GM10248 (cell line): Measurements from ENCODE around the gene MAGEB18.

Source experiments
- CTCF ChIA-PET: fragments of 300-600 bp; sonication (Branson Sonifier 250); formaldehyde crosslinking; extraction: SDS; loops from one replicate; lab custom pipeline; 2021; ENCODE audit warnings: antibody characterized with exemption; lab: Yijun Ruan, JAX
- POLR2A ChIA-PET: fragments of 350-650 bp; sonication (Branson Sonifier 250); formaldehyde crosslinking; extraction: SDS; loops from one replicate; lab custom pipeline; 2020; ENCODE audit warnings: antibody characterized with exemption; lab: Yijun Ruan, JAX
- DNase-seq: peaks from one replicate; pipeline ENCODE4 v3.0.0; 2012; ENCODE audit errors: extremely low spot score
- CTCF ChIP-seq: IDR thresholded peaks from 2 replicates; pipeline ENCODE4 v1.5.1; 2012; ENCODE audit warnings: mild to moderate bottlenecking, low read depth; ENCODE audit errors: extremely low read depth, missing control alignments, control extremely low read depth

MAGEB18 gene

GRCh38 chrX:26138274-26138673 lies at the start of gene MAGEB18:
Gene MAGEB18 (plus strand): TSS chrX:26138343. CDS start chrX:26138986, 643 bp downstream.
- no peak for TF ChIP-seq CTCF
- no peak for DNase-seq
- ChIA-PET POLR2A (no interaction called here), CTCF (no interaction called here)

GRCh38 chrX:26100421-26100920 lies 37.7 kb upstream of the MAGEB18 start:
- ChIA-PET CTCF (no interaction called here), POLR2A (no interaction called here)
- DNase-seq = no peak
- TF ChIP-seq CTCF = no peak

GRCh38 chrX:26109142-26109541 lies 29.0 kb upstream of the MAGEB18 start:
- POLR2A ChIA-PET = no interaction called here
- CTCF ChIA-PET = no interaction called here
- TF ChIP-seq CTCF = no peak
- DNase-seq = no peak

- DNase-seq = no peak
- no peak for TF ChIP-seq CTCF
- ChIA-PET POLR2A (no interaction called here), CTCF (no interaction called here)
These were observed 7.9 kb downstream of the MAGEB18 start for GRCh38 chrX:26146024-26146423.

GRCh38 chrX:26160301-26160700 lies 22.2 kb downstream of the MAGEB18 start, which contains the start of gene MAGEB6B:
Gene MAGEB6B (plus strand): TSS chrX:26160601. CDS start chrX:26160601, 0 bp downstream.
- no peak for DNase-seq
- CTCF ChIA-PET = no interaction called here
- POLR2A ChIA-PET = no interaction called here
- TF ChIP-seq CTCF = no peak
